SK-N-SH treated with all-trans-retinoic acid at 6 μM for 48 hours (cell line): Measurements from ENCODE around the gene PSMC2.

Source experiments
- ATAC-seq: fragments of 200-7000 bp; cut with Tn5 transposase; 3 replicates; pipeline ENCODE4 v1.9.1; 2020; ENCODE audit warnings: mild to moderate bottlenecking, moderate library complexity
- ARNTL ChIP-seq: fragments of 450-650 bp; formaldehyde crosslinking; IDR thresholded peaks from 2 replicates; pipeline ENCODE4 v1.5.0; 2020; ENCODE audit warnings: low read depth, mild to moderate bottlenecking, moderate library complexity, borderline replicate concordance
- BACH2 ChIP-seq: fragments of 250-450 bp; sonication (Bioruptor Pico); IDR thresholded peaks from 2 replicates; pipeline ENCODE4 v1.9.0; 2021; ENCODE audit warnings: mild to moderate bottlenecking, borderline replicate concordance
- CREB5 ChIP-seq: fragments of 250-450 bp; sonication (Bioruptor Pico); IDR thresholded peaks from 2 replicates; pipeline ENCODE4 v1.5.1; 2020; ENCODE audit warnings: low read depth, mild to moderate bottlenecking, moderate library complexity
- CSDC2 ChIP-seq: fragments of 250-450 bp; sonication (Bioruptor Pico); IDR thresholded peaks from 2 replicates; pipeline ENCODE4 v1.5.0; 2020; ENCODE audit warnings: mild to moderate bottlenecking, moderate library complexity
- CSRNP3 ChIP-seq: fragments of 250-450 bp; sonication (Bioruptor Pico); IDR thresholded peaks from 2 replicates; pipeline ENCODE4 v1.5.1; 2021; ENCODE audit warnings: mild to moderate bottlenecking, moderate library complexity
- ESRRG ChIP-seq: fragments of 250-450 bp; sonication (Bioruptor Pico); IDR thresholded peaks from 2 replicates; pipeline ENCODE4 v1.6.1; 2021; ENCODE audit warnings: mild to moderate bottlenecking
- GLIS3 ChIP-seq: fragments of 250-450 bp; sonication (Bioruptor Pico); IDR thresholded peaks from 2 replicates; pipeline ENCODE4 v1.5.0; 2020; ENCODE audit warnings: mild to moderate bottlenecking, moderate library complexity
- ISL1 ChIP-seq: fragments of 250-450 bp; sonication (Bioruptor Pico); IDR thresholded peaks from 2 replicates; pipeline ENCODE4 v2.1.2; 2022; ENCODE audit warnings: mild to moderate bottlenecking, moderate library complexity
- OSR1 ChIP-seq: fragments of 250-450 bp; sonication (Bioruptor Pico); IDR thresholded peaks from 2 replicates; pipeline ENCODE4 v1.8.0; 2022; ENCODE audit warnings: moderate library complexity, mild to moderate bottlenecking, inconsistent platforms
- PPARA ChIP-seq: fragments of 250-450 bp; sonication (Bioruptor Pico); IDR thresholded peaks from 2 replicates; pipeline ENCODE4 v1.5.0; 2020; ENCODE audit warnings: mild to moderate bottlenecking, borderline replicate concordance
- RARB ChIP-seq: fragments of 250-450 bp; sonication (Bioruptor Pico); IDR thresholded peaks from 2 replicates; pipeline ENCODE4 v1.8.0; 2021; ENCODE audit warnings: mild to moderate bottlenecking, moderate library complexity
- SNAI2 ChIP-seq: fragments of 250-450 bp; sonication (Bioruptor Pico); IDR thresholded peaks from 2 replicates; pipeline ENCODE4 v1.5.0; 2020; ENCODE audit warnings: mild to moderate bottlenecking, moderate library complexity
- TCF4 ChIP-seq: fragments of 250-450 bp; sonication (Bioruptor Pico); IDR thresholded peaks from 2 replicates; pipeline ENCODE4 v1.8.0; 2021; ENCODE audit warnings: mild to moderate bottlenecking, moderate library complexity, borderline replicate concordance
- TOX ChIP-seq: fragments of 250-450 bp; sonication (Bioruptor Pico); IDR thresholded peaks from 2 replicates; pipeline ENCODE4 v1.8.0; 2021; ENCODE audit warnings: mild to moderate bottlenecking, moderate library complexity, borderline replicate concordance
- TSHZ2 ChIP-seq: fragments of 250-450 bp; sonication (Bioruptor Pico); IDR thresholded peaks from 2 replicates; pipeline ENCODE4 v1.5.0; 2020; ENCODE audit warnings: mild to moderate bottlenecking, moderate library complexity
- ZC3H10 ChIP-seq: fragments of 250-450 bp; sonication (Bioruptor Pico); IDR thresholded peaks from 2 replicates; pipeline ENCODE4 v1.5.1; 2021; ENCODE audit warnings: mild to moderate bottlenecking, moderate library complexity
- ZFP30 ChIP-seq: fragments of 450-650 bp; formaldehyde crosslinking; IDR thresholded peaks from 2 replicates; pipeline ENCODE4 v1.5.0; 2022; ENCODE audit warnings: mild to moderate bottlenecking, moderate library complexity
- ZNF565 ChIP-seq: fragments of 450-650 bp; formaldehyde crosslinking; conservative IDR thresholded peaks from 2 replicates; pipeline ENCODE4 v1.5.0; 2020; ENCODE audit warnings: low read depth, mild to moderate bottlenecking, moderate library complexity
- ZNF70 ChIP-seq: fragments of 450-650 bp; formaldehyde crosslinking; IDR thresholded peaks from 2 replicates; pipeline ENCODE4 v1.5.0; 2020; ENCODE audit warnings: mild to moderate bottlenecking, moderate library complexity
- ZNF8 ChIP-seq: fragments of 450-650 bp; formaldehyde crosslinking; IDR thresholded peaks from 2 replicates; pipeline ENCODE4 v1.5.0; 2020; ENCODE audit warnings: mild to moderate bottlenecking, moderate library complexity
- TF ChIP-seq, protein P1 (sequence below): fragments of 250-450 bp; sonication (Bioruptor Pico); IDR thresholded peaks from 2 replicates; pipeline ENCODE4 v1.8.0; 2020; ENCODE audit warnings: mild to moderate bottlenecking, moderate library complexity, borderline replicate concordance
- TF ChIP-seq, protein P2 (sequence below): fragments of 250-450 bp; sonication (Bioruptor Pico); IDR thresholded peaks from 2 replicates; pipeline ENCODE4 v1.8.0; 2021; ENCODE audit warnings: low read depth, mild to moderate bottlenecking, moderate library complexity, borderline replicate concordance

The PSMC2 gene

DNA sequence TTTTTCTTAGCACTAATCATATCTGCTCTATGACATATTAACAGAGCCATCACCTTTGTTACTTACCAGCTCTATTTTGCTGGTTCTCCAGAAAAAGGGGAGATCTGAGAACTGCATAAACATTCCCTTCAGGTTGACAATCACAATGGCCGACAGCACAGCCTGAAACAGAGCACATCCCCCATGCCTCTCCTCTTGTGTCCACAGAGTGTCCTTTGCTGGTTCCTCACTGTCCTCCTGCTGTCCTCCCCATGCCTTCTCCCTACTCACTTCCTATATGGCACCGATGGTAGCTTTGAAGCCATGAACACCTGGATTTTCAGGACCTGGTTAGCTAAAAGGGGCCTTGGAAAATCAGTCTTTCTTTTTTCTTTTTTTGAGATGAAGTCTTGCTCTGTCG lies 41.8 kb downstream of the PSMC2 start (continued):
- no peak for TF ChIP-seq CSRNP3 (CRISPR knock-in tag)
- TF ChIP-seq ARNTL (CRISPR knock-in tag) = no peak
- no peak for TF ChIP-seq ZFP30
- TF ChIP-seq TSHZ2 (CRISPR knock-in tag) = no peak

DNA sequence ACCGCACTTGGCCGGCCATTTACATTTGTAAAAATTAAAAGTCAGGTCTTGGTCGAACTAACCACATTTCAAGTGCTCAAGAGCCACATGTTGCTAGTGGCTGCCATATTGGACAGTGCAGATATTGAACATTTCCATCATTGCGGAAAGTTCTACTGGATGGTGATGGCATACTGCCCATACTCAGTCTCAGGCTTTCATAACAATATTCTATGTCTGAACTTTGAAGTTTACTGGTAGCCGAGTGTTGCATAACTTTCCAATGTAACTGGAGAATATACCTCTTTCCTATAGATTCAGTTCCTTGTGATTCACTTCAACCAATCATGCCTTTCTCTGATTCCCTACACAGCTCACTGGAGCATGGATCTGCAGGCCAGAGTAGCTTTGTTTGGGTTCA lies 43.7 kb downstream of the PSMC2 start:
- TF ChIP-seq ISL1 (CRISPR knock-in tag) (no peak), BACH2 (no peak), ZNF70 (CRISPR knock-in tag) (no peak), CSDC2 (CRISPR knock-in tag) (no peak), OSR1 (no peak), RARB (CRISPR knock-in tag) (no peak), TOX (CRISPR knock-in tag) (no peak), ZNF8 (CRISPR knock-in tag) (no peak), CREB5 (CRISPR knock-in tag) (no peak), SNAI2 (CRISPR knock-in tag) (no peak), PPARA (CRISPR knock-in tag) (no peak), CSRNP3 (CRISPR knock-in tag) (no peak), ARNTL (CRISPR knock-in tag) (no peak), GLIS3 (CRISPR knock-in tag) (no peak), ZFP30 (no peak), ZNF565 (no peak), TCF4 (CRISPR knock-in tag) (no peak), ZC3H10 (no peak), ESRRG (CRISPR knock-in tag) (no peak)
- TF ChIP-seq, protein P1, sequence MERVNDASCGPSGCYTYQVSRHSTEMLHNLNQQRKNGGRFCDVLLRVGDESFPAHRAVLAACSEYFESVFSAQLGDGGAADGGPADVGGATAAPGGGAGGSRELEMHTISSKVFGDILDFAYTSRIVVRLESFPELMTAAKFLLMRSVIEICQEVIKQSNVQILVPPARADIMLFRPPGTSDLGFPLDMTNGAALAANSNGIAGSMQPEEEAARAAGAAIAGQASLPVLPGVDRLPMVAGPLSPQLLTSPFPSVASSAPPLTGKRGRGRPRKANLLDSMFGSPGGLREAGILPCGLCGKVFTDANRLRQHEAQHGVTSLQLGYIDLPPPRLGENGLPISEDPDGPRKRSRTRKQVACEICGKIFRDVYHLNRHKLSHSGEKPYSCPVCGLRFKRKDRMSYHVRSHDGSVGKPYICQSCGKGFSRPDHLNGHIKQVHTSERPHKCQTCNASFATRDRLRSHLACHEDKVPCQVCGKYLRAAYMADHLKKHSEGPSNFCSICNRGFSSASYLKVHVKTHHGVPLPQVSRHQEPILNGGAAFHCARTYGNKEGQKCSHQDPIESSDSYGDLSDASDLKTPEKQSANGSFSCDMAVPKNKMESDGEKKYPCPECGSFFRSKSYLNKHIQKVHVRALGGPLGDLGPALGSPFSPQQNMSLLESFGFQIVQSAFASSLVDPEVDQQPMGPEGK = no peak

GRCh38 chr7:103391976-103392375 lies 44.5 kb downstream of the PSMC2 start:
- TF ChIP-seq, protein P2, sequence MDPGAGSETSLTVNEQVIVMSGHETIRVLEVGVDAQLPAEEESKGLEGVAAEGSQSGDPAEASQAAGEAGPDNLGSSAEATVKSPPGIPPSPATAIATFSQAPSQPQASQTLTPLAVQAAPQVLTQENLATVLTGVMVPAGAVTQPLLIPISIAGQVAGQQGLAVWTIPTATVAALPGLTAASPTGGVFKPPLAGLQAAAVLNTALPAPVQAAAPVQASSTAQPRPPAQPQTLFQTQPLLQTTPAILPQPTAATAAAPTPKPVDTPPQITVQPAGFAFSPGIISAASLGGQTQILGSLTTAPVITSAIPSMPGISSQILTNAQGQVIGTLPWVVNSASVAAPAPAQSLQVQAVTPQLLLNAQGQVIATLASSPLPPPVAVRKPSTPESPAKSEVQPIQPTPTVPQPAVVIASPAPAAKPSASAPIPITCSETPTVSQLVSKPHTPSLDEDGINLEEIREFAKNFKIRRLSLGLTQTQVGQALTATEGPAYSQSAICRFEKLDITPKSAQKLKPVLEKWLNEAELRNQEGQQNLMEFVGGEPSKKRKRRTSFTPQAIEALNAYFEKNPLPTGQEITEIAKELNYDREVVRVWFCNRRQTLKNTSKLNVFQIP (CRISPR knock-in tag) = no peak
- TF ChIP-seq ZNF70 (CRISPR knock-in tag) (no peak), ISL1 (CRISPR knock-in tag) (no peak), PPARA (CRISPR knock-in tag) (no peak), ZC3H10 (no peak), ZNF8 (CRISPR knock-in tag) (no peak), OSR1 (no peak), SNAI2 (CRISPR knock-in tag) (no peak), RARB (CRISPR knock-in tag) (no peak), CSRNP3 (CRISPR knock-in tag) (no peak), TCF4 (CRISPR knock-in tag) (no peak), ZFP30 (no peak)
- ATAC-seq = no peak

More for the DNA sequence above, 43.7 kb downstream of the PSMC2 start:
- no peak for ATAC-seq
